ENCODE data around the gene LRIT2. TPM values are rescaled to one million over a fixed set of nuclear protein-coding genes. Genes with fewer than 3 reads are reported as not detected.
A peak's percentile ranks its signal among the peaks of the same experiment; 100 is the strongest.

Gene LRIT2
- total RNA-seq, 2 experiments from 2014 or later = not detected

DNA sequence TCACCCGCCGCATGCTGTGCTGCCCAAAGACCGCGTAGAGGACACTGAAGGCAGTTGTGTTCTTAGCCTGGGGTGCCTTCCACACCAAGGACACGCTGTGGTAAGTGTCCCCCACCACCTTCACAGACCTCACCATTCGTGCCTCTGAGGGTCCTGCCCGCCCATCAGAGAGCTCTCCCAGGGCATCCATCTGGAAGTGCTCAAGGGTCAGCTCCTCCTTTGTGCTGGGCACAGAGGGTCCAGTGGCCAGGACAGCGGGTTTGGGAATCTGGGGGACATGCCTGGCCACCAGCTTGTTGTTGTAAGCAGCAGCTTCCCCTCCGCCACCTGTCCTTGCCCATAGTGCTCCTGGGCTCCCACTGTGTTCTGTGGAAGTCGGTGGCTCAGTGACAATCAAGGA lies 7.0 kb upstream of the LRIT2 start:
- ATAC-seq = no peak
- no peaks in the 10 kb centered on the region for H3K4me1 Mint-ChIP-seq (ENCODE audit: low read depth)

DNA sequence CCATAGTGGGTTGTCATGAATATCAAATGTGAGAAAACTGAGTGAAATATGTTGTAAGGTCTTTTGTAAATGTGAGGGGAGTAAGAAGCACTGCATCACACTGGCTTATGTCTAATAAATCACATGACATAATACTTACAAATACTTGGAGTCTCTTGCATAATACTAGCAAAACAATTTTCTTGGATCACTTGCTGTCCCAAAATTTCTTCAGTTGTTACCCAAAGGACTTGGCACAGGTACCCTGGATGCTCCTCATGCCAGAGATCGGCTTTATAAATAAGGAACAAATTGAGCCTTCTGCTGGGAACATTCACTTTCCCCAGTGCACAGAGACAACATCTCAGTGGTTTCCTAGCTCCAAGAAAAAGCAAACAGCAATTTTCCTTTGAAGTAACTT lies 5.0 kb upstream of the LRIT2 start:
- no peak overlapping the region for H3K4me3 Mint-ChIP-seq
- no peaks in the 10 kb centered on the region for H3K36me3 Mint-ChIP-seq (ENCODE audit: low read depth)
- intact Hi-C loops (cut with micrococcal nuclease) = no loop called here
- ATAC-seq = no peak
- peaks cover 27% of the 10 kb centered on the region for H3K27me3 Mint-ChIP-seq
- DNase-seq = no peak
- H3K4me1 Mint-ChIP-seq (ENCODE audit: low read depth) = no peaks in the 10 kb centered on the region
- TF ChIP-seq CTCF (IDR thresholded peaks at IDR 0.05) = no peak
- H3K9me3 Mint-ChIP-seq = no peaks in the 10 kb centered on the region
- ChIA-PET CTCF (no interaction called here), POLR2A (no interaction called here)
- H3K27ac Mint-ChIP-seq = no peak overlapping the region

More for the DNA sequence above, 7.0 kb upstream of the LRIT2 start:
- H3K4me3 Mint-ChIP-seq = no peak overlapping the region
- POLR2A ChIA-PET = no interaction called here
- DNase-seq = no peak
- no peaks in the 10 kb centered on the region for H3K9me3 Mint-ChIP-seq
- no peak overlapping the region for H3K27ac Mint-ChIP-seq
- CTCF ChIA-PET = no interaction called here
- no peaks in the 10 kb centered on the region for H3K36me3 Mint-ChIP-seq (ENCODE audit: low read depth)
- peaks cover 32% of the 10 kb centered on the region for H3K27me3 Mint-ChIP-seq
- TF ChIP-seq CTCF (IDR thresholded peaks at IDR 0.05) = no peak
- intact Hi-C loops (cut with micrococcal nuclease) = no loop called here

GRCh38 chr10:84227810-84228209 lies 2.5 kb upstream of the LRIT2 start:
- Mint-ChIP-seq H3K4me3 (no peak overlapping the region), H3K9me3 (no peaks in the 10 kb centered on the region), H3K27me3 (peaks cover 24% of the 10 kb centered on the region), H3K27ac (no peak overlapping the region), H3K4me1 (ENCODE audit: low read depth) (no peaks in the 10 kb centered on the region), H3K36me3 (ENCODE audit: low read depth) (no peaks in the 10 kb centered on the region)
- no peak for TF ChIP-seq CTCF (IDR thresholded peaks at IDR 0.05)
- intact Hi-C loops (cut with micrococcal nuclease) = no loop called here
- ChIA-PET CTCF (interaction anchor here (2.4 kb wide), 1 partner anchor 13 kb away, joined by 6 read pairs; no protein-coding TSS in a partner anchor), POLR2A (no interaction called here)
- DNase-seq = no peak
- ATAC-seq = no peak

- H3K4me1 Mint-ChIP-seq (ENCODE audit: low read depth) = no peaks in the 10 kb centered on the region
- no peaks in the 10 kb centered on the region for H3K9me3 Mint-ChIP-seq
- H3K27me3 Mint-ChIP-seq = peaks cover 23% of the 10 kb centered on the region
- ATAC-seq (no peak), DNase-seq (no peak)
- H3K4me3 Mint-ChIP-seq = no peak overlapping the region
- ChIA-PET CTCF (interaction anchor here (1.3 to 2.4 kb wide), 2 partner anchors 12 to 16 kb away, joined by 3 to 6 read pairs; no protein-coding TSS in a partner anchor), POLR2A (no interaction called here)
- TF ChIP-seq CTCF (IDR thresholded peaks at IDR 0.05) = no peak
- intact Hi-C loops (cut with micrococcal nuclease) = no loop called here
- H3K27ac Mint-ChIP-seq = no peak overlapping the region
- H3K36me3 Mint-ChIP-seq (ENCODE audit: low read depth) = no peaks in the 10 kb centered on the region
Observed at GRCh38 chr10:84226616-84227015, 1.3 kb upstream of the LRIT2 start.

DNA sequence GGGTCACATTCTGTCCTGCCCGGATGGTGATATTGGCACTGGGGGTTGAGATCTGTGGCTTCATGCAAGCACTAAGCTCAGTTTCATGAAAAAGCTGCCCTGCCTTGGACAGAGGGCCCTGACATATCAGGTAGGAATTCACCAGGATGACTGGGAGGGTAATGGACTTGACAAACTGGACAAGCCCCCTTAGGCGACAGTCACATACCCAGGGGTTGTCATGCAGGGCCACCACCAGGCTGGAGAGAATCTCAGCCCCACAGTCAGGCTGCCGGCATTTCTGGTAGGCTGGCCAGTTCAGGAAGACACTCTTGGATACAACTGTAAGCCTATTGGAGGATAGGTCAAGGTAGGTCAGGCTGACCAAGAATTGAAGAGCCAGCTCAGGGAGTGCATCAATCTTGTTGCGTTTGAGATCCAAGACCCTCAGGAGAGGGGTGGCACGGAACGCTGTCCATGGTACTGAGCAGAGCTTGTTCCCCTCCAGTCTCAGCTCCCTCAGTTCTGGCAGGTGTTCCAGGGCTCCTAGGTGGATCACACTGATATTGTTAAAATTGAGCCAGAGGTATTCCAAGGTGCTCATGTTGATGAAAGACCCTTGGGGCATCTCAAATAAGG lies 824 bp downstream of the LRIT2 start:
- peaks cover 2% of the 10 kb centered on the region for H3K9me3 Mint-ChIP-seq
- intact Hi-C loops (cut with micrococcal nuclease) = no loop called here
- no peaks in the 10 kb centered on the region for H3K4me1 Mint-ChIP-seq (ENCODE audit: low read depth)
- H3K27me3 Mint-ChIP-seq = peaks cover 17% of the 10 kb centered on the region
- no peak overlapping the region for H3K27ac Mint-ChIP-seq
- DNase-seq = peak; percentile 15
- TF ChIP-seq CTCF (IDR thresholded peaks at IDR 0.05) = no peak
- ATAC-seq = no peak
- H3K4me3 Mint-ChIP-seq = no peak overlapping the region
- ChIA-PET CTCF (interaction anchor here (0.9 to 2.0 kb wide), 3 partner anchors 10 to 76 kb away, joined by 3 to 4 read pairs (median 3); no protein-coding TSS in a partner anchor), POLR2A (no interaction called here)
- no peaks in the 10 kb centered on the region for H3K36me3 Mint-ChIP-seq (ENCODE audit: low read depth)
